A549 (cell line): ENCODE data around the gene DOCK9.

Experiments used
- TP53 ChIP-seq: fragments of 250-450 bp; sonication (Bioruptor Pico); IDR thresholded peaks from 2 replicates; pipeline ENCODE4 v1.5.0; 2021; ENCODE audit warnings: mild to moderate bottlenecking, moderate library complexity
- TF ChIP-seq, protein P1 (sequence below): fragments of >200 bp; sonication (Bioruptor Twin); formaldehyde crosslinking; IDR thresholded peaks from 3 replicates; pipeline ENCODE4 v1.5.1; 2016

DNA sequence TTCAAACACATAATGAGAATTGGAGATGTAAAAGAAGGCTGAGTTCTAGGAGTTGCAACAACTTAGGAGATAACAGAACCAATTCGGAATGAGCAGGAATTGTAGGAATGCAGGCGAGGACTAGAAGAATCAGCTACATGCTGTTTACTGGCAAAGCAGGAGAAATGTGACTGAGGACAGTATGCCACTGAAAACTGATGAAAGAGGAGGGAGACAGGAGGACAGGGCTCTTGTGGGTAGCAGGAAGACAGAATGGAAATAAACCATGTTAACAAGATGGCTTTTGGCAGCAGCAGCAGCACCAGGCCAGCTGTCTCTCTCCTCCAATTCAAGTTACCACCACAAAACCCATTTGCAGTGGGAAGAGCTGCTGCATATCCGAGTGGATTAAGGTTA lies 134.4 kb downstream of the DOCK9 start:
- TF ChIP-seq, protein P1, sequence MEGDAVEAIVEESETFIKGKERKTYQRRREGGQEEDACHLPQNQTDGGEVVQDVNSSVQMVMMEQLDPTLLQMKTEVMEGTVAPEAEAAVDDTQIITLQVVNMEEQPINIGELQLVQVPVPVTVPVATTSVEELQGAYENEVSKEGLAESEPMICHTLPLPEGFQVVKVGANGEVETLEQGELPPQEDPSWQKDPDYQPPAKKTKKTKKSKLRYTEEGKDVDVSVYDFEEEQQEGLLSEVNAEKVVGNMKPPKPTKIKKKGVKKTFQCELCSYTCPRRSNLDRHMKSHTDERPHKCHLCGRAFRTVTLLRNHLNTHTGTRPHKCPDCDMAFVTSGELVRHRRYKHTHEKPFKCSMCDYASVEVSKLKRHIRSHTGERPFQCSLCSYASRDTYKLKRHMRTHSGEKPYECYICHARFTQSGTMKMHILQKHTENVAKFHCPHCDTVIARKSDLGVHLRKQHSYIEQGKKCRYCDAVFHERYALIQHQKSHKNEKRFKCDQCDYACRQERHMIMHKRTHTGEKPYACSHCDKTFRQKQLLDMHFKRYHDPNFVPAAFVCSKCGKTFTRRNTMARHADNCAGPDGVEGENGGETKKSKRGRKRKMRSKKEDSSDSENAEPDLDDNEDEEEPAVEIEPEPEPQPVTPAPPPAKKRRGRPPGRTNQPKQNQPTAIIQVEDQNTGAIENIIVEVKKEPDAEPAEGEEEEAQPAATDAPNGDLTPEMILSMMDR: no peak
- no peak for TF ChIP-seq TP53 (CRISPR knock-in tag)
